Gastroesophageal sphincter (tissue), 4 donors: ENCODE results near the gene DNTT. TPM values are rescaled to one million over a fixed set of nuclear protein-coding genes. Genes with fewer than 3 reads are reported as not detected.

Source experiments
- ATAC-seq: fragments of 150-250 bp; one replicate; pipeline ENCODE4 v1.9.1; 2016; ENCODE audit warnings: mild to moderate bottlenecking, moderate library complexity
- H3K27ac ChIP-seq, 4 donors: fragments of 200-600 bp; sonication (generic) in 3 of 4; 1 replicate in 3 of 4; 2 replicates in 1 of 4; pipeline ENCODE4 v1.5.1; 2016 to 2019
- H3K27me3 ChIP-seq: fragments of 200-600 bp; sonication (generic); one replicate; pipeline ENCODE4 v1.5.1; 2019
- H3K36me3 ChIP-seq, 2 donors: fragments of 200-600 bp; sonication (generic); one replicate each; pipeline ENCODE4 v1.5.1; 2019; ENCODE audit warnings: control low read depth in 1 of 2
- H3K4me1 ChIP-seq, 3 donors: fragments of 200-600 bp; sonication (generic); 1 replicate in 2 of 3; 2 replicates in 1 of 3; pipeline ENCODE4 v1.5.1; 2016 to 2019; ENCODE audit warnings: control low read depth in 2 of 3
- H3K4me3 ChIP-seq, 2 donors: fragments of 200-600 bp; sonication (generic); one replicate each; pipeline ENCODE4 v1.5.1; 2019; ENCODE audit warnings: mild to moderate bottlenecking in 1 of 2, moderate library complexity in 1 of 2
- H3K9me3 ChIP-seq, 3 donors: fragments of 200-600 bp; sonication (generic); one replicate each; pipeline ENCODE4 v1.5.1; 2017 to 2019; ENCODE audit warnings: control low read depth in 2 of 3
- EP300 ChIP-seq: sonication (generic); formaldehyde crosslinking; IDR thresholded peaks from one replicate; pipeline ENCODE4 v1.6.1; 2017; ENCODE audit warnings: antibody characterized with exemption, mild to moderate bottlenecking
- POLR2A ChIP-seq, 2 donors: fragments of 450-650 bp; IDR thresholded peaks; one replicate each; pipeline ENCODE4 v1.6.1; 2017; ENCODE audit warnings: antibody characterized with exemption in 2 of 2, mild to moderate bottlenecking in 2 of 2, moderate library complexity in 1 of 2
- POLR2AphosphoS5 ChIP-seq: sonication (generic); formaldehyde crosslinking; IDR thresholded peaks from one replicate; pipeline ENCODE4 v1.6.1; 2017; ENCODE audit warnings: antibody characterized with exemption
- WGBS, 2 donors: methylation state at CpG; one replicate each; pipeline ENCODE4 v1.1.5; 2018; ENCODE audit warnings: low coverage in 1 of 2; 5-methylcytosine and 5-hydroxymethylcytosine counted together
- total RNA-seq, 4 donors: library from RNA; depleted of rRNA; stranded (reverse); fragments of >200 nt; gene quantifications; one replicate each; pipeline ENCODE4 v1.1.0, GENCODE V29; 2016
- TF ChIP-seq, protein P1 (sequence below), 4 experiments: fragments of 200-600 bp in 2 of 4; fragments of 450-650 bp in 2 of 4; sonication (generic) in 1 of 4; IDR thresholded peaks; one replicate each; pipeline ENCODE4 v1.5.1; 2017 to 2019; ENCODE audit warnings: antibody characterized with exemption in 4 of 4, mild to moderate bottlenecking in 2 of 4, moderate library complexity in 2 of 4

The DNTT gene
- total RNA-seq, 4 donors from 2014 or later = not detected

DNA sequence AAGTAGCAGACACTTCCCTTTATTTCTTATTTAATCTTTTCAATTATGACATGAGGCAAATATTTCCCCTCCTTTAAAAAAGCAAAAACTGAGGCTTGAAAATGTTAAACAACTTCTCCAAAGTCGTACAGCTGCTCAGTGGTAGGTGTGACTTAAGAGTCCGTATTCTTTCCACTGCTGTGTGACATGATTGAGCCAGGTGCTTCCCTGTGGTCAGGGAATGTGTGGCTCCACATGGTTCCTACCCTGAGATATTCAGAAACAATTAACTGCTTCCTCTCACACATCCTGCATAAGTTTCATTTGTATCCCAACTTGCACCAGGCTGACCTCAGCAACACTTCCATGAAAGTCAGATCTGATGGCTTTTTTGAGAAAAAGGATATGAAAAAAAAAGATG, 41.0 kb downstream of the DNTT start:
- Histone ChIP-seq H3K4me1 (no peaks in the 10 kb centered on the region), H3K9me3 (peaks cover 0 to 20% (median 0%) of the 10 kb centered on the region in 3 donors), H3K27me3 (peaks cover 11% of the 10 kb centered on the region), H3K4me3 (no peak overlapping the region), H3K27ac (no peak overlapping the region), H3K36me3 (no peaks in the 10 kb centered on the region)
- WGBS, 2 donors = 23 to 37% methylated on average over 2 of the region's 2 CpGs
- ATAC-seq = no peak
- TF ChIP-seq, protein P1, sequence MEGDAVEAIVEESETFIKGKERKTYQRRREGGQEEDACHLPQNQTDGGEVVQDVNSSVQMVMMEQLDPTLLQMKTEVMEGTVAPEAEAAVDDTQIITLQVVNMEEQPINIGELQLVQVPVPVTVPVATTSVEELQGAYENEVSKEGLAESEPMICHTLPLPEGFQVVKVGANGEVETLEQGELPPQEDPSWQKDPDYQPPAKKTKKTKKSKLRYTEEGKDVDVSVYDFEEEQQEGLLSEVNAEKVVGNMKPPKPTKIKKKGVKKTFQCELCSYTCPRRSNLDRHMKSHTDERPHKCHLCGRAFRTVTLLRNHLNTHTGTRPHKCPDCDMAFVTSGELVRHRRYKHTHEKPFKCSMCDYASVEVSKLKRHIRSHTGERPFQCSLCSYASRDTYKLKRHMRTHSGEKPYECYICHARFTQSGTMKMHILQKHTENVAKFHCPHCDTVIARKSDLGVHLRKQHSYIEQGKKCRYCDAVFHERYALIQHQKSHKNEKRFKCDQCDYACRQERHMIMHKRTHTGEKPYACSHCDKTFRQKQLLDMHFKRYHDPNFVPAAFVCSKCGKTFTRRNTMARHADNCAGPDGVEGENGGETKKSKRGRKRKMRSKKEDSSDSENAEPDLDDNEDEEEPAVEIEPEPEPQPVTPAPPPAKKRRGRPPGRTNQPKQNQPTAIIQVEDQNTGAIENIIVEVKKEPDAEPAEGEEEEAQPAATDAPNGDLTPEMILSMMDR (IDR thresholded peaks at IDR 0.05) = no peak
- TF ChIP-seq POLR2A (IDR thresholded peaks at IDR 0.05) (no peak), EP300 (no peak), POLR2AphosphoS5 (no peak)

DNA sequence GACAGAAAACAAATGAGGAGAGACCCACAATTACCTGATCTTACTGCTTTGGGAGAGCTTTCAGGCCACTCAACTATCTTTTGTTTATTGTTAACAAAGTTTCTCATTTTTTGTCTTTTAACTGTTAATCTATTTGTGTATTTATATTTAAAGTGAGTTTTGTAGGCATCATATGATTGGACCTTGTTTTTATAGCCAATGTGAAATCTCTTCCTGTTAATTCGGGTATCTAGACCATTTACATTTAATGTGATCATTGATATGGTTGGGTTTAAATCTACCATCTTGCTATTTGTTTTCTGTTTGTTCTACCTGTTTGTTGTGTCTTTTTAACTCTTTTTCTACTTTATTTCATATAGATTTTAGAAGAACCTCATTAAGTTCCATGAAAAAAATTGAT, 42.1 kb downstream of the DNTT start:
- 60 to 77% methylated on average over 1 of the region's 1 CpG for WGBS, 2 donors
- no peak for TF ChIP-seq POLR2A (IDR thresholded peaks at IDR 0.05)
- Histone ChIP-seq H3K36me3 (no peaks in the 10 kb centered on the region), H3K27ac (no peak overlapping the region), H3K4me3 (no peak overlapping the region), H3K9me3 (peaks cover 0 to 20% (median 0%) of the 10 kb centered on the region in 3 donors), H3K4me1 (no peaks in the 10 kb centered on the region), H3K27me3 (peaks cover 11% of the 10 kb centered on the region)
- ATAC-seq = no peak

DNA sequence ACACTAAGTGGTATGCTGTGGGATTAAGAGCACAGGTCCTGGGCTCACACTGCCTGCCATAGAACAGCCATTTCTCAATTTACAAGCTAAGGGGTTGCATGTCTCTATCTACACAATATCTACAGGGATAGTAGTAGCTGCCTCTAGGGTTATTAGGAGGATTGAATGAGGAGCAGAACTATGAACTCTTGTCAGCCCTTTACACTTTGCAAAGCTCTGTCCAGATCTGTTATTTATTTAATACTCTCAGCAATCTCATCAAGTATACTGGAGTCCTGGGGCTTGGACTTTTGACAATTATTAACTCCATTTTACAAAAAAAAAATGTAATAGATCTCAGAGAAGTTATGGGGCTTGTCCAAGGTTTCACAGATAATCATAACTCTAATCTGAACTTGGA, 47.8 kb downstream of the DNTT start:
- no peak overlapping the region for H3K27ac ChIP-seq
- H3K36me3 ChIP-seq = no peaks in the 10 kb centered on the region
- no peak overlapping the region for H3K4me3 ChIP-seq
- TF ChIP-seq, protein P1 (IDR thresholded peaks at IDR 0.05) = no peak
- no peak for TF ChIP-seq EP300
- TF ChIP-seq POLR2A (IDR thresholded peaks at IDR 0.05) = no peak
- TF ChIP-seq POLR2AphosphoS5 = no peak
- peaks cover 0 to 6% (median 0%) of the 10 kb centered on the region in 3 donors for H3K9me3 ChIP-seq
- no peaks in the 10 kb centered on the region for H3K4me1 ChIP-seq
- no peak for ATAC-seq
- peaks cover 19% of the 10 kb centered on the region for H3K27me3 ChIP-seq

DNA sequence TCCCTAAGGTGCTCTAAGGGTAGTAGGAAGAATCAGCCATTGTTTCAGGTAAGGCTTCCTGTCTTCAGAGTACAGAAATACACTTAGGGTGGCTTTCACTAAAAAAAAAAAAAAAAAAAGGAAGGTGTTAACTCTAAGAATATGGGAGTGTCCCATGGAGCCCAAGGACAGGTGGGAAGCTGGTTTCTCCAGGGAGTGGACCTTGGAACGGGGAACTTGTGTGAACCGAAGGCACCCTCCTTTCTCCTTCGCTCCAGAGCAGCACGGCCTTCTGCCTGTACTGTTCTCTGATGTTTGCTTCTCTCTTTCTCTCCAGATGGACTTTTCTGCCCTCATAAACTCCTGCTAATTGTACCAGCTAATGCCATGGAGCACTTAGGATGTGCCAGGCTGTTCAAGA, 48.3 kb downstream of the DNTT start:
- TF ChIP-seq EP300 = no peak
- TF ChIP-seq POLR2AphosphoS5 = no peak
- no peak for TF ChIP-seq POLR2A (IDR thresholded peaks at IDR 0.05)
- TF ChIP-seq, protein P1 (IDR thresholded peaks at IDR 0.05) = no peak
- WGBS, 2 donors = 65 to 75% methylated on average over 4 of the region's 4 CpGs
- Histone ChIP-seq H3K4me3 (no peak overlapping the region), H3K9me3 (peaks cover 0 to under 1% (median 0%) of the 10 kb centered on the region in 3 donors), H3K36me3 (no peaks in the 10 kb centered on the region), H3K27ac (no peak overlapping the region), H3K27me3 (peaks cover 24% of the 10 kb centered on the region), H3K4me1 (no peaks in the 10 kb centered on the region)
- ATAC-seq = no peak

DNA sequence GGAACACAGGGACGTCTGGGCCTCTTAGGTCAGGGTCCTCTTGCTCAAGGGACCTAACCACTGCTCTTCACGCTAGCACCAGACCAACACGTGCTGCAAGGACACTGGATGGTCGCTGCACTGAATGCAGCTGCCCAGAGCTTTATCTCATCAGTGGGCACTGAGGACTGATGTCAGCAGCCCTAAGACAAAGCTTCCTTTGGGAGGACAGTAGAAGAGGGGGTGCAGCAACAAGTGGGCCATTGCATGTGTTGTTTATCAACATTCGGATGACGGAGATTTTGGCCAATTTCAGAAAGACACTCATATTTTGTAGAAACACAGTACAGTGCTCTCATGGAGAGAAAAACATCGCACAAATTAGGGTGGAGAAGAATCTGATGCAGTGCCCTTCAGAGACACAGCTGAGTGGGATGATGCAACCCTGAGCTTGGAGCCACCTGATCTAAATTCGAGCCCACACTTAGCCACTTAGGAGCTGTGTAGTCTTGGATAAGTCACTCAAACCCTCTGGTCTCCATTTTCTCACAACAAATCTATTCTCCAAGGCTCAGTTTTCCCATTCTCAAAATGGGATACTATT, 52.9 kb downstream of the DNTT start:
- Histone ChIP-seq H3K9me3 (no peaks in the 10 kb centered on the region), H3K27me3 (peaks cover 27% of the 10 kb centered on the region), H3K4me3 (no peak overlapping the region), H3K4me1 (no peaks in the 10 kb centered on the region), H3K36me3 (no peaks in the 10 kb centered on the region), H3K27ac (no peak overlapping the region)
- ATAC-seq = no peak
- 61 to 62% methylated on average over 4 to 5 of the region's 8 CpGs for WGBS, 2 donors
- TF ChIP-seq POLR2AphosphoS5 (no peak), EP300 (no peak), POLR2A (IDR thresholded peaks at IDR 0.05) (no peak)
- TF ChIP-seq, protein P1 (IDR thresholded peaks at IDR 0.05) = no peak
